ENCODE results near the gene PRR20G.

Gene PRR20G

GRCh38 chr3:127264292-127264691 is 23.6 kb downstream of the PRR20G start:
- TF ChIP-seq CTCF (conservative IDR thresholded peaks at IDR 0.05; ENCODE audit: low read length): no peak
- no peak overlapping the region for H3K4me3 ChIP-seq (ENCODE audit: low read length)
- peak; percentile 11 for DNase-seq (ENCODE audit: low read depth)

- no peak overlapping the region for H3K4me3 ChIP-seq (ENCODE audit: low read length)
- no peak for DNase-seq (ENCODE audit: low read depth)
- no peak for TF ChIP-seq CTCF (conservative IDR thresholded peaks at IDR 0.05; ENCODE audit: low read length)
These were observed 24.1 kb downstream of the PRR20G start for GRCh38 chr3:127263586-127264231.

- TF ChIP-seq CTCF (conservative IDR thresholded peaks at IDR 0.05; ENCODE audit: low read length): no peak
- no peak overlapping the region for H3K4me3 ChIP-seq (ENCODE audit: low read length)
- no peak for DNase-seq (ENCODE audit: low read depth)
These were observed 24.8 kb downstream of the PRR20G start for GRCh38 chr3:127263037-127263436.

GRCh38 chr3:127262533-127262932 is 25.3 kb downstream of the PRR20G start:
- no peak overlapping the region for H3K4me3 ChIP-seq (ENCODE audit: low read length)
- no peak for DNase-seq (ENCODE audit: low read depth)
- no peak for TF ChIP-seq CTCF (conservative IDR thresholded peaks at IDR 0.05; ENCODE audit: low read length)

GRCh38 chr3:127261925-127262324 is 25.9 kb downstream of the PRR20G start:
- no peak for TF ChIP-seq CTCF (conservative IDR thresholded peaks at IDR 0.05; ENCODE audit: low read length)
- DNase-seq (ENCODE audit: low read depth): no peak
- H3K4me3 ChIP-seq (ENCODE audit: low read length): no peak overlapping the region

GRCh38 chr3:127260826-127261555 is 26.9 kb downstream of the PRR20G start:
- no peak overlapping the region for H3K4me3 ChIP-seq (ENCODE audit: low read length)
- no peak for DNase-seq (ENCODE audit: low read depth)
- no peak for TF ChIP-seq CTCF (conservative IDR thresholded peaks at IDR 0.05; ENCODE audit: low read length)

GRCh38 chr3:127260416-127260815 is 27.4 kb downstream of the PRR20G start:
- no peak overlapping the region for H3K4me3 ChIP-seq (ENCODE audit: low read length)
- no peak for TF ChIP-seq CTCF (conservative IDR thresholded peaks at IDR 0.05; ENCODE audit: low read length)
- no peak for DNase-seq (ENCODE audit: low read depth)
